ENCODE results near the gene MBOAT2. TPM values are rescaled to one million over a fixed set of nuclear protein-coding genes. Genes with fewer than 3 reads are reported as not detected.

MBOAT2 gene
- total RNA-seq, 4 donors from 2014 or later: 12.5 to 33.0 (median 20.7) TPM

DNA sequence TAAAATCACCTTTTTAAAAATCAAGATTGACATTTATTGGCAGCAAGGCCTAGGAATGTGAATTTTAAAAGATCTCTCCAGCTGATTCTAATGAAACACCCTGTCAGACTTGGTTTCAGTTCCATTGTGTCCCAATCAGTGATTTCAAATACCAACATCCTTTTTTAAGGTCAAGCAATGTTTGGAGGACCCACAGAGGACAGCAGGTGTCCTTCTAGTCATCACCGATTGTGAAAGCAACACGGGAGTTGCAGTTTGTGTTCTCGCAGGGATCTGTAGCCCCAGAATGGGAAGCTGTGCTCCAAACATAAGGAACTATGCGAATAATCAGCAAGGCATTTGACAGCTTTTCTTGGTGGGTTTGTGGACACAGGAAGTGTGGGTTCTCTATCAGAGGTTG is 161.6 kb downstream of the MBOAT2 start:
- no peaks in the 10 kb centered on the region for H3K9me3 ChIP-seq
- no peak for DNase-seq
- no peak overlapping the region for H3K27ac ChIP-seq
- H3K36me3 ChIP-seq: no peaks in the 10 kb centered on the region
- TF ChIP-seq, protein P1, sequence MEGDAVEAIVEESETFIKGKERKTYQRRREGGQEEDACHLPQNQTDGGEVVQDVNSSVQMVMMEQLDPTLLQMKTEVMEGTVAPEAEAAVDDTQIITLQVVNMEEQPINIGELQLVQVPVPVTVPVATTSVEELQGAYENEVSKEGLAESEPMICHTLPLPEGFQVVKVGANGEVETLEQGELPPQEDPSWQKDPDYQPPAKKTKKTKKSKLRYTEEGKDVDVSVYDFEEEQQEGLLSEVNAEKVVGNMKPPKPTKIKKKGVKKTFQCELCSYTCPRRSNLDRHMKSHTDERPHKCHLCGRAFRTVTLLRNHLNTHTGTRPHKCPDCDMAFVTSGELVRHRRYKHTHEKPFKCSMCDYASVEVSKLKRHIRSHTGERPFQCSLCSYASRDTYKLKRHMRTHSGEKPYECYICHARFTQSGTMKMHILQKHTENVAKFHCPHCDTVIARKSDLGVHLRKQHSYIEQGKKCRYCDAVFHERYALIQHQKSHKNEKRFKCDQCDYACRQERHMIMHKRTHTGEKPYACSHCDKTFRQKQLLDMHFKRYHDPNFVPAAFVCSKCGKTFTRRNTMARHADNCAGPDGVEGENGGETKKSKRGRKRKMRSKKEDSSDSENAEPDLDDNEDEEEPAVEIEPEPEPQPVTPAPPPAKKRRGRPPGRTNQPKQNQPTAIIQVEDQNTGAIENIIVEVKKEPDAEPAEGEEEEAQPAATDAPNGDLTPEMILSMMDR (IDR thresholded peaks at IDR 0.05): no peak
- TF ChIP-seq POLR2A (IDR thresholded peaks at IDR 0.05): no peak
- peaks cover 0 to 4% (median 0%) of the 10 kb centered on the region in 4 donors for H3K4me1 ChIP-seq
- no peak overlapping the region for H3K4me3 ChIP-seq
- H3K27me3 ChIP-seq: no peaks in the 10 kb centered on the region

DNA sequence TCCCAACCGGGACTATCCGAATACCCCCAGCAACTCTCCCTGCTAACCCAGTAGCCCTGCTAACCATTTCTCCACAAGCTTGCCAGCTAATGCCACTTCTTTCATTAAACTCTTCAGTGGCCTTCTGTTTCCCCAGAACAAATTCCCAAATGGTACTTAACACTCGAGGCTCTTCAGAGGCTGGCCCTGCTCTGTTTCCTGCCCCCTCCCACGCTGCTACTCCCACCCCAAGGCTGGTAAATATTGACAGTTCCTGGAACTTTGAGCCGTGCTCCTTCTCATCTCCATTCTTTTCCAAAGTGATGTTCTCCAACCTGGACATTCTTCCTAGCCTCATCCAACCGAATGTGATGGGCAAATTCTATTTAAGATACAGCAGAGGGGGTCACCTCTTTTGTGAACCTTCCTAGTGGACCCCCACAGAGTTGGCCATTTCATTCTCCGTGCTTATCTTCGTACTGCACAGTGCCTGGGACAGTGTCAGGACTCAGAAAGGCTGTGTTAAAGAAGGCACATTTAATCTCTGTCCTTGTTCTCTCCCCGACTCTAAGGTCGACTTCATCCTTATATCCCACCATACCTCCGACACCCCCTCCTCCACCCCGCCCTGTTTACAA is 162.9 kb downstream of the MBOAT2 start:
- no peak for TF ChIP-seq POLR2A (IDR thresholded peaks at IDR 0.05)
- TF ChIP-seq, protein P1 (IDR thresholded peaks at IDR 0.05): no peak
- no peak for DNase-seq
- no peak overlapping the region for H3K27ac ChIP-seq

DNA sequence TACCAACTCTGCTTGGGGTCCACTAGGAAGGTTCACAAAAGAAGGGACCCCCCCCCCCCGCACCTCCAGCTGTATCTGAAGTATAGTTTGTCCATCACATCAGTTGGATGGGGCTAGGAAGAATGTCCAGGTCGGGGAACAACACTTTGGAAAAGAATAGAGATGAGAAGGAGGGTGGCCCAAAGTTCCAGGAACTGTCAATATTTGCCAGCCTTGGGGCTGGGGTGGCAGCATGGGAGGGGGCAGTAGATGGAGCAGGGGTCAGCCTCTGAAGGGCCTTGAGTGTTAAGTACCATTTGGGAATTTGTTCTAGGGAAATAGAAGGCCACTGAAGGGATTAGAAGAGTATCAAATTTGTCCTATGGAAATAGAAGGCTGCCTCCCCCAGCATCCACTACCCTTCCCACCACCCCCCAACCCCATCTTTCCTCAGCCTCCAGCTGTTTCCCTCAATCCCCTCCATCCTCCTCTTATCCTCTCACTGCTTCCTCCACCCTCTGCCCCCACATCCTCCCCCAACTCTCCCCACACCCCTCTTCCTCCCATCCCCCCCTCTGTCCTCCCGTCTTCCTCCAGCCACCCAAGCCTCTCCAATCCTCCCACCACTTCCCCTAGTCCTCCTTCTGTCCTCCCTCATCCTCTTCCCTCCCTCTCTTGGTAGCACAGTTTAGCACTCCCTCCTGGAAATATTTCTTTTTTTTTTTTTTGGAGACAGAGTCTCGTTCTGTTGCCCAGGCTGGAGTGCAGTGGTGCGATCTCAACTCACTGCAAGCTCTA is 164.1 kb downstream of the MBOAT2 start:
- no peak for DNase-seq
- no peak for TF ChIP-seq POLR2A (IDR thresholded peaks at IDR 0.05)
- TF ChIP-seq, protein P1 (IDR thresholded peaks at IDR 0.05): no peak
- Histone ChIP-seq H3K4me1 (peaks cover 0 to 25% (median 0%) of the 10 kb centered on the region in 4 donors), H3K36me3 (no peaks in the 10 kb centered on the region), H3K27me3 (no peaks in the 10 kb centered on the region), H3K27ac (no peak overlapping the region), H3K9me3 (no peaks in the 10 kb centered on the region), H3K4me3 (no peak overlapping the region)

More for the DNA sequence above, 162.9 kb downstream of the MBOAT2 start:
- Histone ChIP-seq H3K4me3 (no peak overlapping the region), H3K4me1 (peaks cover 0 to 13% (median 0%) of the 10 kb centered on the region in 4 donors), H3K9me3 (no peaks in the 10 kb centered on the region), H3K36me3 (no peaks in the 10 kb centered on the region), H3K27me3 (no peaks in the 10 kb centered on the region)

DNA sequence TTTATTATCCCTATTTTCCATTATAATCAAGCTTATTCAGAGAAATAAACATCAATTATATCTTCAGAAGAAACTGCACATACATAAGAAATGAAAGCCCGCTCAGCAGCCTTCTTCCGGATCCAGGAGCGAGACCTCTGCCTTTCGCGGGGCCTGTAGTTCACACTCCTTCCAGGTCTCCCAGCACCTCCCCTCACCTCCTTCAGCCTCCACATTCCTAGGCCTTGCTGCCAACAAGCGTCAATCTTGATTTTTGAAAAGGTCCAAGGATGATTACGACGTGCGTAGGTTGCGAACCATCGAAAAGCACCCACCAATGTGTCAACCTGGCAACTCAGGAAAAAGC is 165.7 kb downstream of the MBOAT2 start:
- H3K9me3 ChIP-seq: no peaks in the 10 kb centered on the region
- peaks cover 0 to 31% (median 0%) of the 10 kb centered on the region in 4 donors for H3K4me1 ChIP-seq
- H3K27ac ChIP-seq: peak overlapping the region in 1 of 4 donors; percentile 81
- DNase-seq: peak in 1 of 3 donors; percentile 54
- H3K4me3 ChIP-seq: peak overlapping the region; percentile 81 to 99 (median 86)
- no peaks in the 10 kb centered on the region for H3K27me3 ChIP-seq
- no peaks in the 10 kb centered on the region for H3K36me3 ChIP-seq
- TF ChIP-seq, protein P1 (IDR thresholded peaks at IDR 0.05): no peak
- no peak for TF ChIP-seq POLR2A (IDR thresholded peaks at IDR 0.05)

DNA sequence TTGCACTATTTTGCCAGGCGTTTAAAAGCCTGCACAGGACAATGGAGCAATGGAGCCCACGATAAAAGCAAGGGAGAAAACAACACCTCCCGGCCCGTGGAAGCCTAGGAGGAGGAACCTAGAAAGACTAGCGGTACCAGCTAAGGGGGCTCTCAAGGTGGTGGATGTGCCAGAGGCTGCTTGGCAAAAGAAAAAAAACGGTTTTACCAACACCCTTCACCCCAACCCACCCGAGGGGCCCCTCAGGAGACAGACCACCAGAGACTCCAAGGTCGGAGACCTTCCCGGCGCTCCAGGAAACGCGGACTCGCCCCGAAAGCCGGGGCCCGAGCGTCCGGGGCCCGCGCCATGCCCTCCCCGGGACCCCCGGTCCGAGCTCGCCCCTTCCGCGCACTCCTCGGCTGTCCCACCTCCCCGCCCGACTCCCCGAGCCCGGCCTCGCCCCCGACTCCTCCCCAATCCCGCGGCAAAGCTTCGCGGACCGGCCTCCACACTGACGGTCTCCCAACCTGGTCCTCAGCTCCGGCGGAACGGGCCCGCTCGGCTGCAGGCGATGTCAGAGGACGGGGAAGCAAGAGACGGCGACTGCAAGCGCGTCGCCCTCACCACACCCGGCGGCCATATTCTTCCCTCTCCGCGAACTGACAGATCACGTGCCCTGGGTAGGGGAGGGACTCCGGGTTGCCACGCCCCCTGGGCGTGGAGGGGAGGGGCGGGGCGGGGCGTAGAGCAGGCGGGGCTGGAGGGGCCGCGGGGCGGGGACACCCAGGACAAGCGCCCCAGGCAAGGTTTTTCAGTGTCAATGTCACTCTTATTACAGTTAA is 166.3 kb downstream of the MBOAT2 start, which contains the start of gene KIDINS220:
TSS of gene KIDINS220 (minus strand) at position 643 of the 824 bp plus-strand sequence. CDS start 10,520 bp downstream, outside the sequence.
- Histone ChIP-seq H3K4me1 (peaks cover 0 to 31% (median 0%) of the 10 kb centered on the region in 4 donors), H3K4me3 (peak within 1 kb of the TSS; percentile 81 to 99 (median 86)), H3K27ac (peak within 1 kb of the TSS; percentile 75 to 81 (median 78)), H3K9me3 (no peaks in the 10 kb centered on the region), H3K27me3 (no peaks in the 10 kb centered on the region), H3K36me3 (no peaks in the 10 kb centered on the region)
- DNase-seq: peak; percentile 83 to 92 (median 91)
- peak; percentile 47 to 81 for TF ChIP-seq POLR2A (IDR thresholded peaks at IDR 0.05)
- TF ChIP-seq, protein P1 (IDR thresholded peaks at IDR 0.05): no peak
